HK-2 (cell line): ENCODE measurements around the gene TRDMT1.
"Not testable (repeated sequence)": the region's sequence is repeated elsewhere in the genome, so short reads cannot be mapped to it uniquely, and the experiment has no call there.

Source experiments
- DNase-seq: peaks from one replicate; pipeline ENCODE4 v3.0.0-alpha.2; 2018; ENCODE audit not compliant: unreplicated experiment

The TRDMT1 gene

DNA sequence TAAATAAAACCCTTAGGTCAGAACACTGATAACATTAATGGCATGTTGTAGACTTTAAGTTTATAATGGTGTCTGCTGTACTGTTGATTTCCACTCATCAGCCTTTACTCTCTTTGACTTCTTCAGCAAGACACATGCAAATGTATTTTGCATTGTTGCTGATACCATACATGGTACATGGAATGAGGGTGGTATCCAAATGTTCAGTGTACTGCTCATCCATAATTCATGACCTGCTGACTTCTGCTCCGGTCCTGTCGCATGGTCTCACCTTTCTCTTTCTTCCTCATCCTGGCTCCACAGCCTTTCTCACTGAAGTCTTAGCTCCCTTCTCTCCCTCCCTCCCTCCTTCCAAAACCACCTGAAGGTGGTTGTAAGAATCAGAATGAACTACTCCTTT lies 67.2 kb downstream of the TRDMT1 start:
- DNase-seq: no peak

GRCh38 chr10:17129741-17130140 lies 71.7 kb downstream of the TRDMT1 start, which contains the start of gene CUBN:
CUBN (minus strand) TSS chr10:17129811; CDS start chr10:17129765, 46 bp downstream.
- DNase-seq: no peak

- no peak for DNase-seq
These were observed 73.2 kb downstream of the TRDMT1 start for GRCh38 chr10:17128261-17128660.

DNA sequence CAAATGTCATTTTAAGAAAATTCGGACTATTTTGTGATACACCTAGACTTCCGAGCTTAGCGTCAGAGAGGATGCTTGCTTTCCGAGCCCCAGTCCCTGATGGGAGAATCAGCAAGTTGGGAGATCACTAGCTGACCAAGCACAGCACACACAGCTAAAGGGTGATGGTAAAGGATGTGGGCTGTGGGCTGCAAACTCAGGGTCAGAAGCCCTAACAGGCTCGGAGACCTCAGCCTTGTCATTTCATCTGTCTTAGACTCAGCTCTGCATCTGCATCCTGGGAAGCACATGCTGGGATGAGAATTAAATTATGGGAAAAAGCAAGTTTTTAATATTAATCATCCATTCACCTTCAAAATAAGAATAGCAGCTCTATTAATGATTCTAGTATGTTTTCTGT lies 75.1 kb downstream of the TRDMT1 start:
- DNase-seq: no peak

DNA sequence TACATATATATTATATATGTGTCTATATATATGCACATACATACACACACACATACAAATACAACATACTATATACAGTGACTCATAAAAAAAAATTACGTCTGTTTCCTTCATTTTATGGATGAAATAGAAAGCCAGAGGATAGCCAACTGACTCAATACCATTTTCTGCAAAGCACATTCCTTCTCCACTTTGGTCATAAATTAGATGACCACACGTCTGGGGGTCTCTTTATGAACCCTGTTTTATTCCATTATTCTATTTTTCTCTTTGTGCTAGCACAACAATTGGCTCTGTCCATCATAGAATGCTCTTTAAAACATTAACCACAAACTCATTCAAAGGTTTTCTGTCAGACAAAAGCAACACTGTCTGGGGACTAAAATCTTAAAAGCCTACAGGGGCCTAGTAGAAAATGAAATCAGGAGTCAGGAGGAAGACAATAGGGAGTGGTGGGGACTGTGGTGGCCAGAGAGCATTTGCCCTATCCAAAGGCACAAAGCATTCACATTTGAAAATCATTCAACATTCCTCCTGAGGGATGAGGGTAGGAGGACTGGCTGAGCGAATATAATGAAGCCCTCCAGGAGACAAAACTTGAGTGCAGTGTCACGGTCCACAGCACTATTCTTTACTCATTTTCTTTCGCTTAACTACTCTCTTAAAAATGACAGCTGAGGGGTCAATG lies 76.1 kb downstream of the TRDMT1 start:
- no peak for DNase-seq

DNA sequence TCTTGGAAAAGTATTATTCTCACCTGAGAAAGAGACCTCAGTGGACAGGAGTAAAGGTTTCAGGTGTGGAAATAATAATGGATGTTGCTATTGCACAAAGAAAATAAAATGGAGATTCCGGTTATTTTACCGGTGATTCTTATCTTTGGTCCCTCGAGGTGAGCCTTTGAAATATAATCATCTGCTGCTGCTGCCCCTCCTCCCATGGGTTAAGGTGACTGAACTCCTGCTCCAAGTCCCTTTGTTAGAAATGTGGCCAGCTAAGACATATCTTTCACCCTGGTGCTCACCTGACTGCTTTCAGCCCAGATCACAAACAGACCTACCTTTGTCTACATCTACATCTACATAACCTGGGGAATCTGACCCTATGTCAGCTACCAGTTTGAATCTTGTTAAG lies 77.5 kb downstream of the TRDMT1 start:
- DNase-seq: no peak

GRCh38 chr10:17122726-17123661 lies 78.5 kb downstream of the TRDMT1 start:
- no peak for DNase-seq

- no peak for DNase-seq
These were observed 79.4 kb downstream of the TRDMT1 start for GRCh38 chr10:17122052-17122451.

DNA sequence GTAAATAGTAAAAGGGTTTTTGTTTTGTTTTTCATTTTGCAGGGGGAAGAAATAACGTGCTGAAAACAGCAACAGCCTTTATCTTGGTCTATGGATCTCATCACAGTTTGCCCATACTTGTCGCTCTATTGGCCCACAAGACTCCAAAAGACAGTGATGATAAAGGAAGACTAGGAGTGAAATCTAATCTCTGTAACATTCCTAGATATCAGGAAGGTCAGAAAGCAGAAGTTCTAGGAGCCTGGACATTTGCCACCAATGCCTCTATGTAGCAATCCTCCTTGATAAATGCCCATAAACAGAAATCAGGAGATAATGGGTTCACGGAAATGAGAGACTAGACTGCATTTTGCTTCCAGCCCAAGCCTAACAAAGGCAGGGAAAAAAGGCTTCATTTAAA lies 80.8 kb downstream of the TRDMT1 start:
- no peak for DNase-seq

DNA sequence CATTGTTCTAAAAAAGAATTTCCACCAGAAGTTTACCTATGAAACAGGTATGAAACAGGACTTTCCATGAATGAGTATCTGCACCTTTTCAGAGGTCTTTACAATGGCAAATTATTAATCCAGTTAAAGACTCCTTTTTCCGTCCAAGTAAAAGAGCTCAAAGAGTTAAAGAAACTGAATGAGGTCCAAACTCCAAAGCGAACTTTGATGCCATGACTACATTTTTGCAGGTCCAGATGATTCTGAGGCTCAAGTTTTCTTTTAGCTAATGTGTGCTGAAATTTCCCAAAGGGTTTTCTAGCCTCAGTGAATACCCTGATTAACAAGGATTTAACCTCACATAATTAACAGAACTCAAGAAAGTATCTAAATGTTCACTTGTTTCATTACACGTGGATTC lies 81.6 kb downstream of the TRDMT1 start:
- no peak for DNase-seq

DNA sequence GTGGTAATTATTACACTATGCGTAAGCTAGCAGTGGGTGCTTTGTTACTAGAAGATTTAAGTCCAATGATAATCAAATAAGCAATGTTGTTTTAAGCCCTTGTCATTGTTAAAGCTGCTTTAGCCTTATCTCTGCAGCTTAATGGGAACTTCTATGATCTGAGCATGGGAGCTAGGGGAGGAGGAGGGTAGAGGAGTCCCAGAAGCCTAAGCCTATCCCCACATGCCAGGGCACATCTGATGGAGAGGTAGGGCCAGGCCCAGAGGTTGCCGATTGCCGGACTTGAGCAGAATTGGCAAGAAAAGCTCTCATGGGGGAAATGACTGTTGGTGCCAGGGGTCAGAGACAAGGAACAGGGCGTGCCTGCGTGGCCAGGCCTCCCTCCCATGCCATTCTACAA lies 85.3 kb downstream of the TRDMT1 start:
- no peak for DNase-seq

GRCh38 chr10:17115683-17116082 lies 85.8 kb downstream of the TRDMT1 start:
- no peak for DNase-seq

DNA sequence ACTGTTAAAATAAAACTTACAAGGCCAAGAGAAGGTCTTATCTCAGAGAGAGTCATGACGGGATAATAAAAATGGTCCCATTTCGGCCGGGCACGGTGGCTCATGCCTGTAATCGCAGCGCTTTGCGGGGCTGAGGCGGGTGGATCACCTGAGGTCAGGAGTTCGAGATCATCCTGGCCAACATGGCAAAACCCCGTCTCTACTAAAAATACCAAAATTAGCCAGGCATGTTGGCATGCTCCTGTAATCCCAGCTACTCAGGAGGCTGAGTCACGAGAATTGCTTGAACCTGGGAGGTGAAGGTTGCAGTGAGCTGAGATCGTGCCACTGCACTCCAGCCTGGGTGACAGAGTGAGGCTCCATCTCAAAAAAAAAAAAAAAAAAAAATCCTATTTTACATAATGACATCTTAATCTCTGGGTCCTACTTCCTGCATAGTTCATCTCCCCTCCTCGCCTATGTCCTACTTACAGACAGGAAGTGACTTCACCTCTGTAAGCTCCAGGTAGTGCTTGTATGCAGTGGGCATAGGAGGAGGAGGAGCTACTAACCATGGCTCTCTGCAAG lies 86.5 kb downstream of the TRDMT1 start:
- DNase-seq: not testable (repeated sequence)

GRCh38 chr10:17113889-17114540 lies 87.5 kb downstream of the TRDMT1 start:
- no peak for DNase-seq

DNA sequence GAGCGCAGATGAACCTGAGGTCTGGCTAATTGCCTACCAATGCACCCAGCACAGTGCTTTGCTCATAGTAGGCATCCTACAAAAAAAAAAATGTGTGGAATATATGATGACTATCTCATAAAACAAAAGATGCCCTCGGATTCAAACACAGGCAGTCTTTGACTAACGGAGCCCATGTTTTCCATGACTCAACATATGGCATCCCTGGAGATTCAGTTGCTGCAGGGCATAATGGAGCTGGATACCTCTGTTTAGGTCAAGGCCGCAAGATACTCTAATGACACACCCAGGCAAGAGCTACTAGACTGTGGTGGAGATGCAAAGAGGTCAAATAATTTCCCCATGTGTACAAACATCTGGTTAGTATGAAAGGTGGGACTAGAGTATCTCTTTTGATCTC lies 88.1 kb downstream of the TRDMT1 start:
- DNase-seq: no peak

GRCh38 chr10:17112566-17112965 lies 88.9 kb downstream of the TRDMT1 start:
- DNase-seq: no peak

- DNase-seq: no peak
These were observed 91.8 kb downstream of the TRDMT1 start for GRCh38 chr10:17109475-17110207.

DNA sequence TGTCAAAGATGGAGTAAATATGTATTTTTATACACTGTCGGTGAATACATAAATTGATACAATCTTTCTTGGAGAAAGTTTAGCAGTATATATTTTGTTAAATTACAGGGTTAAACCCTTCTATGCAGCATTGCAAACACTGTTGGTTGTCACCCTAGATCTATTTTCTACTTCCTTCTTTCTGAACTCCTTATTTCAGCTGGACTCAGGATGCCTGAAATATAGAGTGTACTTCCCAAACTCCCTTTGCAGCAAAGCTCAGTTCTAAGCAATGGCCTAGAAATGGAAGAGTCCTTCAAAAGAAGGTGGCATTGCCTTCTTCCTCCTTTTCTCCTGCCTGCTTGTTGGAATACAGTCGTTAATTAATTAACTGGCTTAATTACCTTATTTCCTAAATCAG lies 92.4 kb downstream of the TRDMT1 start:
- no peak for DNase-seq

DNA sequence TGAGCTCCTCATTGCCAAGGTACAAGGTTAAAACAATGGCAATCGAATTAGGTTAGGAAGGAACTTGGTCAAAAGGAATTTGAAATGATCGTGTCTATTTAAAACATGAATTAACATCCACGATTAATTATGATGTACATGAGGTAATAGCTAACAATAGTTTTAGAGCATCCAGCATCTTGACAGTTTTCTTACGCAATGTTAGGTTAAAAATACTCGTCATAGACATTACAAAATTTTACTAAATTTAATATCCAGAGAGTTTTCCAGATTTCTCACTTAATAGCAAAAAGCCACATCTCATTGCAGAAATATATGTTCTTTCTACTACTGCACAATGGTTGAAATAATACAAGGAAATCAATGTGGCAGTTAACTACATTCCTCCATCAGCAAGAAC lies 94.5 kb downstream of the TRDMT1 start:
- DNase-seq: no peak

DNA sequence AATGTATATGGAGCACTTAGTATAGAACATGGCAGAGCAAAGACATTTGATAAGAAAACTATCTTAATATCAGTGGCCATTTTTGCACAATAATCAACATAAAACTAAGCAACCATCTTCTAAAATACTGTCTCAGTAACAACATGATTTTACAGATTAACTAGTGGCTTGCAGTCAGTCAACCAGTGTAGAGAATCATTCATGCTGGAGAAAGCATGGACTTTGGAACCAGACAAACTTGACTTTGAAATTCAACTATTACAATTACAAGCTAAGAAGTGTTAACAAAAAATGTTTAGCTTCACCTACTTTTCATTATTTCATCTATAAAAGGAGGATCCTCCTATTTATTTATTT lies 99.6 kb downstream of the TRDMT1 start:
- DNase-seq: no peak

DNA sequence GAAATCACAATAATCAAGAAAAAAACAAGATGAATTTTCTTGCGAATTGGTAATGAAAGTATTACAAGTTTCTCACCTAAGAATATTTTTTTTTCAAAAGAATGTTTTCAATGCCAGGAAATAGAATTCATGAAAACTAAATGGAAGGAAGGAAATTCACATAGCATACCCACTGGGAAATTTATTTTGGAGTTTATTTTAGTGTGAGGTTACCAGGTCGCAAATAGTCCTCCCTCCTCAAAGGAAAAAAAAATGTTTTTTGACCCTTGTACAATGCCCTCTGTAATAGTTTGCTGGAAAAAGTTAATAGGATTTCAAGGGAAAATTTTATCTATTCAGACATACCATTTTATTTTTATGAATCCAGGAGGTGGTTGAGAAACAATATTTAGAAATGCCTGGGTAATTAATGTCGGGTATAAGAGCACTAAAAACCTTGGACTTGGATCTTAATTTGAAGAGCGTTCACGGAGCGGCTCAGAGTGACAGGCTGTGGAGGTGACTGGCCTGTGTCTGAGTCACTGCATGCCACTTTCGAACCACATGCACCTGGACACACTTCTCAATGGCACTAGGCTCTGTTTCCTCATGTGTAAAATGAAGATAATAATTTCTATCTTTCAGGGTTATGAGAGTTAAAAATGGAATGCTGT lies 100.1 kb downstream of the TRDMT1 start:
- DNase-seq: no peak
